LoVo (cell line): ENCODE data around the gene ZHX3.
A peak's percentile ranks its signal among the peaks of the same experiment; 100 is the strongest.

ENCODE experiments used
- DNase-seq: peaks from one replicate; pipeline ENCODE4 v3.0.0-alpha.2; 2016; ENCODE audit warnings: low spot score

Gene ZHX3

DNA sequence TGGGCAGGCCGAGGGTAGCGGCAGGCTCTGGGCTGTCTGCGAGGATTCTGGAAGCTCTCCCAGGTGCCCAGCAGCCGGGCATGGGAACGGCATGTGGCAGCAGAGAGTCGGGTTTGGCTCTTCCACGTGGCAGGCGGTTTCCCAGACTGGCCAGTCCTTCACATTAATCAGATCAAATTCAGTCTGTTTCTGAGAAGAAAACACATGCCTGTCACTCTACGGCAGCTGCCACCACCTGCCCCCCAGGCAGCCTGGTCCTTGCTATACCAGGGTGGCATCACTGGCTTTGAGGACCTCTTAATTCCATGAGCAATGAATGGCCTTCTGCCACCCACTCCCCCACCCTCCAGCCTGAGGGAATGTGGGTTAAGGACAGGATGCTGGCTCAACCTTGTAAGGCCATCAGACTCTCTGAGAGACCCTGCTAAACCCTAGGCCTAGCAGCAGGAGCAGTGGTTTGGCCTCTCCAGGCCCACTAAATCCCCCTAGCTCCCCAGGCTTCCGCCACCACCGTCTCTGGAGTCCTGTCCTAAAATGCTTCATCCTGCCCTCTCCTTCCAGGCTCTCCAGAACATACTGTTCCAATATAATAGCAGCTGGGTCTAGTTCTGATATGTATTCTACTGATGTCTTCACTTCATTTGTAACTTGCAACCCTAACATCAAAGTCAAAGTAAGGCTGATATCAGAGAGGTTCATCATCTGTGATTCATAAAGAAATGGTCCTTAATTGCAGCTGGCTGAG lies 132.3 kb downstream of the ZHX3 start:
- no peak for DNase-seq

DNA sequence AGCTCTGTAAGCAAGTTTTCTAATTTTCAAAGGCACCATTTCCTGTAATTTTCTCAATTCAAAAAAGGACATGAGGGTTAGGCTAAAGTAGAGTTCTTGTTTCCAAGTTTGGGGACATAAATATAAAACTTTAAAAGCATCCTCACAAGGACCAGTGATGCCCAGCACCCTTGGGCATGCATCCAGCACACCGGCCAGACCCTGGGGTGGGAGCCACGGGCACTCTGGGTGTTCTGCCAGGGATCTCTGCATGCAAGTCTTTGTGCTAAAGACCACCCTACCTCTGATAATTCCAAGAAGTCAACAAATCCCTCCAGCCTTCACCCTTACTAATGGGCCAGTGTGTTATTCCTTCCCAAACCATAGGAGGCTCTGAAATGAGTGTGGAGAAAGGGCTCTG lies 133.7 kb downstream of the ZHX3 start:
- DNase-seq = no peak

DNA sequence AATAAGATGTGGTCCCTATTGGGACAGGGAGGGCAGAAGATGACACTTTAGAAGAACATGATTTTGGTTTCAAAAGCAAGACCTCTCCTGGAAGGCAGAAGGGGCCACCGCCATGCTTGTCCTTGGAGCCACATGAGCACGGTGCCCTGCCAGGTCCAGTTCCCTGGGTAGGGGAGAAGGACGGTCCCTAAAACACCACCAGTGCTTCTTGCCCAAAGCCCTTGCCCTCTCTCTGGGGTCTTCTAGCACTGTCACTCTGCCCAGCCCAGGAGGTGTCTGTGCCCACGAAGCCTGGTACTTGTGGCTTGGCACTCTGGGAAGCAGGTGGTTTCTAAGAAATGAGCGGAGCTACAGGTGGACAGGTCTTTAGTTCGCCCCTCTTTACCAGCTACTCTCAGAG lies 134.1 kb downstream of the ZHX3 start:
- DNase-seq = no peak

DNA sequence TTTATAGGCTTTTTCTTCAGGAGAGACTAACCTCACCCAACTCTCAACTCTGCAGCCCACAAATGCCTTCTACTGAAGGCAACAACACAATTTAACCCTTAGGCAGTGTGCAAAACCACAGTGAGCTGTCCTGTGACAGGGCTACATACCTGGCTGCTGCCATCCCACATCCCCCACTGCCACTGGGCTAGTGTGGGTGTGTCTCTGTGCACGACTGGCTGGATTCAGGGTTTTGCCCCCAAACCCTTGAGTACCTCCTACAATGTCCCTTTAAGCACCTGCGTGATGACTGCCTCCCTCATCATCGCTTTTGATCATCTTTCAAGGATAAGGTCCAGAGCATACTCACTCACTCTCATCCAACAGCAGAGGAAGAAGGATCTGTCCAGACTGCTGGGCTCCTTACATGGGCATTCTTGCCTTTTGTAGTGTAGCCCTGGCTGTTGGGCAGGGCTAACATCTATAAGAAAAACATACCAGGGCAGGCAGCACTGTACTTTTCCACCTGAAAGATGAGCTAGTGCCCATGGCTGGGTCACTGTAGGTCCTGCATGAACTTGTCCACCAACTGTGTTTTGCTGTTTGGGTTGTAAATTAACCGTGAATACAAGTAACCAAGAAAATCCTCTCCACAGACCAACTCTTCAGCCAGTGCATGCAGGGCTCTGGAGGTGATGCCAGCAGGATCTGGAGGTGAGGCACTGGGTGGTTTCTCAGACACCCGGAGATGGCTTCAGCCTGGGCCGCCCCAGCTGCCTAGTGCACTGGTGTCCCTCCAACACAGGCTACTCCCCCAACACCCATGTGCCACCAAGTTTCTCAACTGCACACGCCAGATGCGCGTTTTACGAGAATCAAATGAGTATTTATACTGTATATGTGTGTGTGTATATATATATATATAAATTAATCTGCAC lies 135.0 kb downstream of the ZHX3 start:
- DNase-seq = no peak

DNA sequence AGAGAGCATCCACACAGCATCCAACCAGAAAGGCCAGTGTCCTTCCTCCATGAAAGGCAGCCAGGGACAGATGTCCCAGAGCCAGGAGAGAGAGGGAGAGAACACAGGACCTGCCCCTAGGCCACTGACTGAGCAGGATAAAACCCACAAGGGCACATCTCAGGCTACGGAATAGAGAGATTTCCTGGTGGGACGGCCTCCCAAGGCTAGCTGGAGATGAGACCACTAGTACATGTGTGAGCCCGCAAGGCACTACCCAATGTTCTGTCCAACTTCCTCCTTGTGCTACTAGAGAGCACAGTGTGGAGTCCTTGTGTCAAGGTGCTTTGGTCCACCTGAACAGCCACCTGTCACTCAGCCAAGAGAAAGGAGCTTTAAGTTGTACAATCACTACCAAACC lies 136.0 kb downstream of the ZHX3 start:
- DNase-seq = no peak

DNA sequence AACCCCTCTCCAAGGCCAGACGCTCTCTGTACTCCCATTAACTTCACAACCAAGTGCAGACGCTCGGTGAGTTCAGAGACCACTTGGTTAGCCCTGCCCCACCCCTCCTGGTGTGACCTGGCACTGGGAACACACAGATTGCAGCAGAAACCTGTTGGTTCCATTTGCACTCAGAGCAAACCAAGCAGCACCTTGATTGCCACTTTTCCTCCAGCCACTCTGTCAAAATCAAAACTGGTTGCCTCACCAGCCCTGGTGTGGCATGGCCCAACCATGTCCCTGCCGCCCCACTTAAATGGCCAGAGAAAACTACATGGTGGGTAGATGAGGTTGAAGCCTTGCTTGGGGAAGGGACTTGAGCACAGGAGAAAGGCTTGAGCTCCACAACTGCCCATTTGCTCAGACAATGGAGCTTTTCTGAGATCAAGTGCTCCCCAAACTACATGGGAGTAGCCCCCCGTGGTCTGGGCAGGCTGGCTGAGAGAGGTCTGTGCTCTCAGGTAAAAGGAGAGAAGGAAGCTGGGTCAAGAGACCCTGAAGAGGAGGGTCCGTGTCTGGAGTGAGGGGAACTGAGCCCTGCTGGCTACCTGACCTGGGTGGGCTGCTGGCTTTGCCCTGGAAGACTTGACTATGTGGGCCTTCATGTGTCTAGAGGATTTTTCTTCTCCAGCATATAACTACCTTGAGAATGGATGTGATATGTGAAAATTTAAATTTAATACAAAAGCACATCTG lies 136.8 kb downstream of the ZHX3 start:
- no peak for DNase-seq

DNA sequence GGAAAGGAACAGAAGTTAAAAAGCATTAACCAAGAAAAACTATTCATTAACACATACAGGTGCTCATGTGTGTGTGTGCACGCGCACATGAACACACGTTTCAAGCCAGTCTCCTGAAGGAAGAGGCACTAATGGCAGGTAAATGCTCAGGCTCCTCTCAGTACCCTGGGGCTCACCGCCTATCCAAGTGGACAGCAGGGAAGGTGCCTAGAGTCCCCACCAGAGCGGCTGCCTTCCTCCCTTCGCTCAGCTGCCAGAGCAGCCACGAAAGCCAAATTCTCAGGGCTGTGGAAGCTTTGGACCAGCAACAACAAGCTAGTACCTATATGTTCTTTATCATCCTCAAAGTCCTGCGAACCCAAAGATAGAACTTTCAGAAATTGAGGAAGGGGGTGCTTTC lies 137.6 kb downstream of the ZHX3 start:
- no peak for DNase-seq

DNA sequence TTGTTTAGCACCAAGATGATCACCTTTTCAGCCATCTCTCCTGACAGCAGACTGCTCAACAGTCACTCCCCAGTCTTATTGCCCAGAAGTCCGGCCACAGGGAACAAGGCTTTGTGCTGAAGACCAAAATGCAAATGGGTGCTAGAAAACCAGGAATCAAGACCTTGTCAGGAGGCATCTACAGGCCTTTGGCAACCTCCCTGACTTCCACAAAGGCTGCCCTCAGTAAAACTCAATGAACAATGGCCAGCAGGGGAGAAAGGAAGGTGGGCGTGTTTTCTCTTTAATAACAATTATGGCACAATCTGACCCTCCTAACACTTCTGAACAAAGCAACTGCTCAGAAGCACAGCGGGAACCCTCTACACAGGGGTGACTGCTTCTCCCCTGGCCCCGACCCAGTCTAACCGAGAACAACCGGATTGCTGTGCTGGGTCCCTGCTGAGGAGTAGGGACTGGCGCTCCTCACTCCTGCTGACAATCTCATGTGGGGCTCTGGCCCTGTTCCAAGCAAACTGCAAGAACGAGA lies 138.6 kb downstream of the ZHX3 start:
- DNase-seq = no peak

DNA sequence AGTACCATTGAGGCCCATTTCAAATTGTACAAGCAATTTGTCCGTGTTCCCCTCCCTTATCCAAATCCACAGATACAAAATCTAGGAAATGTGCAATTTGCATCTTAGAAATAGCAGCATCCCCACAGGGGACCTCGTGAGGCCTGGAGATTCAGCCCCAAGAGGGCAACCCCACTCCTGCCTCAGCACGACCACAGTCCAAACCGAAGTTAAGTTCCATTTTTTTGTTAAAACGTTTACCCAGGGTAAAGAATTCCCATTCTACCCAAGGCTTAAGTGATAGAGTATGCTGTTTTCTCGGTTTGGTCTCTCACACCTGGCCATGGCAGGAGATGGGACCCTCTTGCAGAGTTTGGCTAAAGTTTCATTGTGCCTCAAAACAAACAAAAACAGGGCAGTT lies 139.0 kb downstream of the ZHX3 start:
- DNase-seq = no peak

DNA sequence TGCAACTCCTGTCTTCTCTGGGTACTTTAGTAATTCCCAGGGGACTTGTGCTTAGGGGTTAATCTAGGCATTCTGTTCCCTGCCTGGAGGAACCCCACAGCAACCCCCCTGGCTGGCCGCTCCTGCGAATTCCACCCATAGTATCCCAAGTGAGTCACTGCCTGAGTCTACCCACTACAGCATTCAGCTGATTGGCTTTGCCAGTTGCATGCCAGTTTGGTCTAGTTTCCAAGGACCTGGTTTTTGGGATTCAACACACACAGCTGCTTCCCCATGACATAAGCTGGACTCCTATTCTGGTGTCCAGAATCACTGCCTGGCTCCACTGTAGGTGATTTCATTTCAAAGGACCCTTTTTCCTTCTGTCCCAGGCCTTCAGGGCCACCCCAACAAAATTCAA lies 139.9 kb downstream of the ZHX3 start:
- peak; percentile 39 for DNase-seq

DNA sequence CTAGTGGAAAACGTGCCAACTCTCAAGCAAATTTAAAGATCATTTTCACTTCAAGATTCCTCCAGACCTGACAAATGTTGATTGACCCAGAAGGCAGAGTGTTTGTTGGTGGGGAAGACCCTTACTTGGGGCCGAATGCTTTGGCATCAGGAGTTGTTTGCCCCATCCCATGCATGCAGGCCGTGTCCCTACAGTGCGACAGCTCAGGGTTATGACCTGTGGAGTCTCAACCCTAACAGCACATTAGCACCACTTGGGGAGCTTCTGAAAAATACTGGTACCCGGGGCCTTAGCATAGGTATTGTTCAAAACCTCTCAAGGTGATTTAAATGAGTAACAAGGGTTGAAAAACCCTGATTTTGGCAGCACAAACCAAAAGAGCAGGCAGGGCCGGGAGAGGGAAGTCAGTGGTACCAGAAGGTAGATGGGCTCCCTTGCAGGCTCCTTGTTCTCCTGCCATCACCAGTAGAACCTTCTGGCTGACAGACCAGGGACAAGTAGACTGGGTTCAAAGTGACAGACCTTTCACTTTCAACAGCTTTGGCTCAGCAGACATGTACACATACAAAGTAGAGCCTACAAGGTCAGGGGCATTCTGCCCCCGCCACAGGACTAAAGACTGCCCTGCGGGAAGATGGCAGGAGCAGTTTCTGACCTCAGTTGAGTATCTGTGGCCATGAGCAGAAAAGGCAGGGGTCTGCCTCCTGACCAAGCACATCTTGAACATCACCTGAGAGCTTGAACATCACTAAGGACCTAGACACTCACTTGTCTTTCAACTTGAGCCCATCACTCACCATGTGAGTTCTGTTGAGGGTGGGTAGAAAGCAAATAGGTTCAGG lies 140.6 kb downstream of the ZHX3 start:
- DNase-seq = no peak

DNA sequence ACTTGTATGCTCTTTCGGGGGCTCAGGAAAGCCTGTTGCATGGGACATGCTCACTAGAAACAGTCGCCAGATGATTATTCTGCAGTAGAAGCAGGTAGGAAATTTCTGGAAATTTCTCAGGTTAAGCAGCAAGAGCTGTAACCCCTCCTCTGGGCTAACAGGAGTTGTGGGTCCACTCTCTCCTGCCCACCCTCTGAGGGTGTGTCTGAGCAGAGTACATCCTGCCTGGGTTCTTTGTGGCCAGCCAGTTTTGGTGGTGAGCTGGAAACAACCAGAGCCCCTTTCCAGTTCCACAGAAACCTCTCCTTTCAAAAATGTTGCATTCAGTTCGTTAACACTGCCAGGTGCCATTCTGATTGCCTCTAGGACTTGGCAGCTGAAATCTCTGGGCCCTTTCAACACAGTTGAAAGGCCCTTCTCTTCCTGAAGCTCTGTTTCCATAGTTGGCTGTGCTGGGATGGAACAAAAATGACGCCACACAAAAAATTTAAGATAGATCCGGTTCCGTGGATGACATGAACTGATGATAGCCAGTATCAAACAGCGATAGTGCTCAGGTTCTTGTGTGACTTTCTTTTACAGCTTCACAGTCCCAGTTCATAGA lies 141.7 kb downstream of the ZHX3 start:
- DNase-seq = no peak

DNA sequence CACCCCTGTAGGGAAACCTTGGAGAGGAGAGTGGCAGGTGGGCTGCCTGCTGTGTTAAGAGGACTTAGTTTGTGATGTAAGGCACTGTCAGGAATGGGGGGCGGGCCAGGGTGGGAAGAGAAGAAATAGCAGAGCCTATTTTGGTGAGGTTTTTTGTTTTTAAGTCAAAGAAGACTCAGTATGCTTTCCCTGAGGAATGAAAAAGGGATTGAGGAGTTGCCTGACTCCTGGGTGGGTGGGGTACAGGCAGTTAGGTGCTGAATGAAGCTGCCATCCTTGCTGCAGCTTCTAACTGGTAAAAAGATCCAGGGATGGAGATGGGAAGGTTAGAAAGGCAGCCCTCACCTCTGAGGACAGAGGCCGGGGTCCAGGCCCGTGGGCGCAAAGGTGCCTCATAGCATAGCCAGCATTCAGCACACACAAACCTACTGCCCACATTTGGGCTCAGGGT lies 142.3 kb downstream of the ZHX3 start:
- no peak for DNase-seq

DNA sequence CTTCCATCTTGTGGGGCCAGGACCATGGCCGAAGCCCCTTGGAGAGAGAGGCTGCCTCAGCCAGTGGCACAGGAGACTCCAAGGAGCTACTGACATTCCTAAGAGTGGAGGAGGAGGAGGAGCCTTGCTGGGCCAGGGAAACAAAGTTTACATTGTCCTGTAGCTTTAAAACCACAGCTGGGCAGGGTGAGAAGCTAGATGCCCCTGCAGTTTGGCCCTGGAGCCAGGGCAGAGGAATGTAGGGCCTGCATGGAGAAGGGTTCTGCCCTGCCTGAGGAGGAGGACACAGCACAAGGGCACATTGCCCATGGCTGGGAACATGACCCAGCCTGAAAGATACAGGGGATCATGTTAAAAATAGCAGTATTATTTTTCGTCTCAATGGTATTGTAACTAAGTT lies 142.7 kb downstream of the ZHX3 start:
- DNase-seq = no peak

DNA sequence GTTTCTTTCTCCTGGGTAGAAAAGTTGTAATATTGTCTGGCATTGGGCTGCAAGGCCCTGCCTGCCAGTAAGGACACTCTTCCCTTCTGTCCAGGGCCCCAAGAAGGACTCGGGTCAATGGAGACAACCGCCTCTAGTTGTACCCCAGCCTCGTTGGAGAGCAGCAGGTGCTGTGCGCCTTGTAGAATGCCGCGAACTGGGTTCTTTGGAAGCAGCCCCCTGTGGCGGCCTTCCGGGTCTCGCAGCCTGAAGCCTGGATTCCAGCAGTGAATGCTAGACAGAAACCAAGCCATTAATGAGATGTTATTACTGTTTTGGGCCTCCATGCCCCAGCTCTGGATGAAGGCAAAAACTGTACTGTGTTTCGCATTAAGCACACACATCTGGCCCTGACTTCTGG lies 143.2 kb downstream of the ZHX3 start:
- no peak for DNase-seq

DNA sequence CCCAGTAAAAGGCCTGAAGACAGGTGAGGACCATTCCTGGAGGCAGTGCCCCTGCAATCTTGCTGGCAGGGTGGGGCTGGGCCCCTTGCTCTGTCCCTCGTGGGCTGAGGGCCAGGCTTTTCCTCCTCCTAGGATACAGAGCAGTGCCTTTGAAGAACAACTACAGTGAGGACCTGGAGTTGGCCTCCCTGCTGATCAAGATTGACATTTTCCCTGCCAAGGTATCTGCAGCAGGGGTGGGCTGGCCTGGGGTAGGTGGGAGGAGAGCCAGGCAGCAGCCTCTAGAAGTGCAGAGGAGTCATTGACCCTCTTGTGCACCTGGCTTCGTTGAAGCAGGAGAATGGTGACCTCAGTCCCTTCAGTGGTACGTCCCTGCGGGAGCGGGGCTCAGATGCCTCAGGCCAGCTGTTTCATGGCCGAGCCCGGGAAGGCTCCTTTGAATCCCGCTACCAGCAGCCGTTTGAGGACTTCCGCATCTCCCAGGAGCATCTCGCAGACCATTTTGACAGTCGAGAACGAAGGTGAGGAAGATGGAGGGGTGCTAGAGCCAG lies 143.7 kb downstream of the ZHX3 start:
- no peak for DNase-seq

DNA sequence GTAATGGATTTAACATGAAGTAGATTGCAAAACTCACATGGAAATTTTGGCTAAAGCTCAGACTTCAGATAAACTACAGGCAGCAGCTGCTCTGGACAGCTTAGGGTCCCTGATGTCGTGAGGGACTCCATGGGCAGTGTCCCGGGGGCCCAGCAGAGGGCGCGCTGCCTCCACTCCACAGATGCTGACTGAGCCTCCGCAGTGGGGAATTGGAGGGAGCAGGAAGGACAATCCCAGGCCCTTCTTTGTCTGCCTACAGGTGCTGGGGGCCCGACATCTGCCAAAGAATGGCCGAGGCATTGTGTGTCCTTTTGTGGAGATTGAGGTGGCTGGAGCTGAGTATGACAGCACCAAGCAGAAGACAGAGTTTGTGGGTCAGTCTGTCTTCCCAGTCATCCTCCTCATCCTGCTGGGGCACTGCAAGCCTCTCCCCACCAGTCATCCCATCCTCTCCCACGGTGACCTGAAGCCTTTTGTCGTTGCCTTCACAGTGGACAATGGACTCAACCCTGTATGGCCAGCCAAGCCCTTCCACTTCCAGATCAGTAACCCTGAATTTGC lies 144.3 kb downstream of the ZHX3 start:
- DNase-seq = peak; percentile 49

DNA sequence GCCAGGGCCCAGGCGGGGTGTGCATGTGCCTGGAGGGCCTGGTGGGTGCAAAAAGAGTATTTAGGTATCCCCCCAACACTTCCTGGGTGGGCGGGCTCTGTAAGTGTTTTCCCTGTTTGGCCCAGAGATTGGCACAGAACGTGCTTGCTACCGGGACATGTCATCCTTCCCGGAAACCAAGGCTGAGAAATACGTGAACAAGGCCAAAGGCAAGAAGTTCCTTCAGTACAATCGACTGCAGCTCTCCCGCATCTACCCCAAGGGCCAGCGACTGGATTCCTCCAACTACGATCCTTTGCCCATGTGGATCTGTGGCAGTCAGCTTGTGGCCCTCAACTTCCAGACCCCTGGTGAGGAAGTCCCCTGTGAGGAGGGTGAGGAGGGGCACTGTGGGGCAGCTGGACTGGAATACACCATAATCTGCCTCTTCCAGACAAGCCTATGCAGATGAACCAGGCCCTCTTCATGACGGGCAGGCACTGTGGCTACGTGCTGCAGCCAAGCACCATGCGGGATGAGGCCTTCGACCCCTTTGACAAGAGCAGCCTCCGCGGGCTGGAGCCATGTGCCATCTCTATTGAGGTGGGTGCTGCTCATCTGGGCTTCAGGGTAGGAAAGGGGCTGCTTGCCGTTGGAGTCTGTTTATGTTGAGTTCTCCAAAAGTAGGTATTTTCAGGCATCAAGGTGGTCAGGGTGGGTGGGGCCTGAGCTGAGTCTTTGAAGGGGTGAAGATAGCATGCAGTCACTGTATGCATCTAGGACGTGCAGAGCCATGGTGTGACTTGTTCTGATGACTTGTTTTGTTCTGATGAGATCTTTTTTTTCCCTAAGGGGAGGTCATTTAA lies 145.0 kb downstream of the ZHX3 start:
- no peak for DNase-seq

DNA sequence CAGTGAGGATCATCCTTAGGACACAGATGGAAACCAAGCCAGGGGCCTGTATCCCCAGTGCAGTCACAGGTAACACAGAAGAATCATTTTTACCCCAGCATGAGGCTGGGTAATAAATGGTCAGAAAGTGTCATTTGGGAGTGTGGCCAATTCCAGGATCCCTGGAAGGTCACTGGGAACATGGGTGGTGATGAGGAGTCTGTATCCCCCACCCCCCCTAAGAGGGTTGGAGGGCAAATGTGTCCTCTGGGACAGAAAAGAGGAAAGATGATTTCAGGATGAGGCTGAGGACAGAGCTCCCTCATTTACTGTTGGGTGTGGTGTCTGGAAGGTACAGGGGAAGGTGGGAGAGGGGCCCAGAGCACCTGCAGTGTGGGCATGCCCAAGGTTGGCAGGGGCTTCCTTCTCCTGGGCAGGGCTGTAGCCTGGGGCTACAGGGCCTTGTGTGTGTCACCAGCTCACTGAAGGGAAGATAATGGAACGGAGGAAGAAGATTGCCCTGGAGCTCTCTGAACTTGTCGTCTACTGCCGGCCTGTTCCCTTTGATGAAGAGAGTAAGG lies 145.7 kb downstream of the ZHX3 start:
- no peak for DNase-seq
